Measurements from ENCODE around the gene IL17RD.

The IL17RD gene

GRCh38 chr3:57046101-57046765 lies 118.9 kb downstream of the IL17RD start:
- Histone ChIP-seq H3K14ac (ENCODE audit: low read length) (no peak overlapping the region), H3K27ac (replicated peaks; ENCODE audit: low read length) (no peak overlapping the region), H2AK5ac (ENCODE audit: low read depth, low read length) (no peak overlapping the region), H3K4me1 (ENCODE audit: control insufficient read depth in 2 of 2, insufficient read depth in 1 of 2, low read depth in 1 of 2, low read length in 2 of 2) (peaks cover 0 to 2% of the 10 kb centered on the region in 2 donors), H3K79me1 (ENCODE audit: low read depth, low read length) (no peaks in the 10 kb centered on the region), H3K18ac (ENCODE audit: low read length) (no peak overlapping the region), H3K4me2 (ENCODE audit: insufficient read depth, low read length, poor library complexity, severe bottlenecking) (no peak overlapping the region), H2BK5ac (ENCODE audit: low read length) (no peak overlapping the region), H3K9me3 (replicated peaks in 1 of 2; ENCODE audit: control insufficient read depth in 2 of 2, insufficient read depth in 1 of 2, low read depth in 1 of 2, low read length in 2 of 2) (no peaks in the 10 kb centered on the region), H2BK15ac (ENCODE audit: low read length) (no peak overlapping the region), H3K9ac (ENCODE audit: low read depth, low read length, poor library complexity) (no peak overlapping the region), H2BK12ac (ENCODE audit: low read length) (no peak overlapping the region), H2AFZ (ENCODE audit: low read length) (no peak overlapping the region), H4K91ac (ENCODE audit: low read depth, low read length, poor library complexity) (no peak overlapping the region), H2BK120ac (ENCODE audit: low read depth, low read length) (no peak overlapping the region), H3K4ac (ENCODE audit: low read length) (no peak overlapping the region), H4K8ac (ENCODE audit: low read depth, low read length) (no peak overlapping the region), H3K23ac (ENCODE audit: low read depth, low read length, poor library complexity) (no peak overlapping the region), H3K36me3 (replicated peaks in 1 of 2; ENCODE audit: control insufficient read depth in 2 of 2, insufficient read depth in 2 of 2, low read length in 2 of 2) (no peaks in the 10 kb centered on the region), H3K4me3 (ENCODE audit: low read length in 2 of 2) (no peak overlapping the region), H3K27me3 (ENCODE audit: control insufficient read depth in 3 of 3, insufficient read depth in 3 of 3, low read depth in 1 of 3, low read length in 3 of 3) (no peaks in the 10 kb centered on the region)
- no peak for DNase-seq (ENCODE audit: low spot score)
- WGBS, 2 donors (ENCODE audit: extremely low coverage in 2 of 2, insufficient read length in 2 of 2, insufficient replicate concordance in 1 of 2), result no CpG with 5 or more reads among the region's 7 CpGs

GRCh38 chr3:57043518-57043917 lies 121.6 kb downstream of the IL17RD start:
- H3K23ac ChIP-seq (ENCODE audit: low read depth, low read length, poor library complexity), result no peak overlapping the region
- no peaks in the 10 kb centered on the region for H3K9me3 ChIP-seq (replicated peaks in 1 of 2; ENCODE audit: control insufficient read depth in 2 of 2, insufficient read depth in 1 of 2, low read depth in 1 of 2, low read length in 2 of 2)
- no peaks in the 10 kb centered on the region for H3K36me3 ChIP-seq (replicated peaks in 1 of 2; ENCODE audit: control insufficient read depth in 2 of 2, insufficient read depth in 2 of 2, low read length in 2 of 2)
- WGBS, 2 donors (ENCODE audit: extremely low coverage in 2 of 2, insufficient read length in 2 of 2, insufficient replicate concordance in 1 of 2), result no CpG with 5 or more reads among the region's 1 CpG
- H2BK120ac ChIP-seq (ENCODE audit: low read depth, low read length), result no peak overlapping the region
- H3K14ac ChIP-seq (ENCODE audit: low read length), result no peak overlapping the region
- no peak overlapping the region for H3K18ac ChIP-seq (ENCODE audit: low read length)
- H2AK5ac ChIP-seq (ENCODE audit: low read depth, low read length), result no peak overlapping the region
- no peak for DNase-seq (ENCODE audit: low spot score)
- H2AFZ ChIP-seq (ENCODE audit: low read length), result no peak overlapping the region
- H3K27me3 ChIP-seq (ENCODE audit: control insufficient read depth in 3 of 3, insufficient read depth in 3 of 3, low read depth in 1 of 3, low read length in 3 of 3), result no peaks in the 10 kb centered on the region
- no peak overlapping the region for H3K4me3 ChIP-seq (ENCODE audit: low read length in 2 of 2)
- no peak overlapping the region for H2BK15ac ChIP-seq (ENCODE audit: low read length)
- no peak overlapping the region for H3K27ac ChIP-seq (replicated peaks; ENCODE audit: low read length)
- H2BK5ac ChIP-seq (ENCODE audit: low read length), result no peak overlapping the region
- no peak overlapping the region for H4K8ac ChIP-seq (ENCODE audit: low read depth, low read length)
- no peaks in the 10 kb centered on the region for H3K79me1 ChIP-seq (ENCODE audit: low read depth, low read length)
- H2BK12ac ChIP-seq (ENCODE audit: low read length), result no peak overlapping the region
- no peak overlapping the region for H3K9ac ChIP-seq (ENCODE audit: low read depth, low read length, poor library complexity)
- H4K91ac ChIP-seq (ENCODE audit: low read depth, low read length, poor library complexity), result no peak overlapping the region
- no peak overlapping the region for H3K4me2 ChIP-seq (ENCODE audit: insufficient read depth, low read length, poor library complexity, severe bottlenecking)
- H3K4ac ChIP-seq (ENCODE audit: low read length), result no peak overlapping the region
- H3K4me1 ChIP-seq (ENCODE audit: control insufficient read depth in 2 of 2, insufficient read depth in 1 of 2, low read depth in 1 of 2, low read length in 2 of 2), result peaks cover 0 to 2% of the 10 kb centered on the region in 2 donors

- no peak overlapping the region for H3K4me3 ChIP-seq (ENCODE audit: low read length in 2 of 2)
- no peak overlapping the region for H2AFZ ChIP-seq (ENCODE audit: low read length)
- H2BK12ac ChIP-seq (ENCODE audit: low read length), result peak overlapping the region; percentile 43
- no peak overlapping the region for H4K91ac ChIP-seq (ENCODE audit: low read depth, low read length, poor library complexity)
- no peaks in the 10 kb centered on the region for H3K9me3 ChIP-seq (replicated peaks in 1 of 2; ENCODE audit: control insufficient read depth in 2 of 2, insufficient read depth in 1 of 2, low read depth in 1 of 2, low read length in 2 of 2)
- H2BK15ac ChIP-seq (ENCODE audit: low read length), result no peak overlapping the region
- no peak for DNase-seq (ENCODE audit: low spot score)
- no peak overlapping the region for H3K4ac ChIP-seq (ENCODE audit: low read length)
- H3K4me1 ChIP-seq (ENCODE audit: control insufficient read depth in 2 of 2, insufficient read depth in 1 of 2, low read depth in 1 of 2, low read length in 2 of 2), result peaks cover 0 to 2% of the 10 kb centered on the region in 2 donors
- H2AK5ac ChIP-seq (ENCODE audit: low read depth, low read length), result no peak overlapping the region
- H3K27ac ChIP-seq (replicated peaks; ENCODE audit: low read length), result no peak overlapping the region
- H3K23ac ChIP-seq (ENCODE audit: low read depth, low read length, poor library complexity), result peak overlapping the region; percentile 20
- no peaks in the 10 kb centered on the region for H3K36me3 ChIP-seq (replicated peaks in 1 of 2; ENCODE audit: control insufficient read depth in 2 of 2, insufficient read depth in 2 of 2, low read length in 2 of 2)
- no peak overlapping the region for H2BK5ac ChIP-seq (ENCODE audit: low read length)
- no peaks in the 10 kb centered on the region for H3K27me3 ChIP-seq (ENCODE audit: control insufficient read depth in 3 of 3, insufficient read depth in 3 of 3, low read depth in 1 of 3, low read length in 3 of 3)
- no CpG with 5 or more reads among the region's 6 CpGs for WGBS, 2 donors (ENCODE audit: extremely low coverage in 2 of 2, insufficient read length in 2 of 2, insufficient replicate concordance in 1 of 2)
- H3K4me2 ChIP-seq (ENCODE audit: insufficient read depth, low read length, poor library complexity, severe bottlenecking), result no peak overlapping the region
- H3K79me1 ChIP-seq (ENCODE audit: low read depth, low read length), result no peaks in the 10 kb centered on the region
- H4K8ac ChIP-seq (ENCODE audit: low read depth, low read length), result no peak overlapping the region
- no peak overlapping the region for H3K18ac ChIP-seq (ENCODE audit: low read length)
- H3K9ac ChIP-seq (ENCODE audit: low read depth, low read length, poor library complexity), result no peak overlapping the region
- no peak overlapping the region for H2BK120ac ChIP-seq (ENCODE audit: low read depth, low read length)
- no peak overlapping the region for H3K14ac ChIP-seq (ENCODE audit: low read length)
Observed at GRCh38 chr3:57041674-57042073, 123.5 kb downstream of the IL17RD start.
